Suprapubic skin (tissue), 4 donors: Measurements from ENCODE around the gene MCAM. TPM values are rescaled to one million over a fixed set of nuclear protein-coding genes. Genes with fewer than 3 reads are reported as not detected.

Experiments
- DNase-seq, 2 donors: peaks; one replicate each; pipeline ENCODE4 v3.0.0-alpha.2; 2019; ENCODE audit warnings: low spot score in 2 of 2
- H3K27ac ChIP-seq: fragments of 200-600 bp; sonication (generic); one replicate; pipeline ENCODE4 v1.5.1; 2019
- H3K27me3 ChIP-seq: fragments of 200-600 bp; sonication (generic); one replicate; pipeline ENCODE4 v1.5.1; 2019
- H3K36me3 ChIP-seq: fragments of 200-600 bp; sonication (generic); one replicate; pipeline ENCODE4 v1.5.1; 2019
- H3K4me1 ChIP-seq: fragments of 200-600 bp; sonication (generic); one replicate; pipeline ENCODE4 v1.5.1; 2019
- H3K4me3 ChIP-seq: fragments of 200-600 bp; sonication (generic); one replicate; pipeline ENCODE4 v1.5.1; 2019; ENCODE audit warnings: mild to moderate bottlenecking
- H3K9me3 ChIP-seq: fragments of 200-600 bp; sonication (generic); one replicate; pipeline ENCODE4 v1.5.1; 2019
- EP300 ChIP-seq: sonication (generic); formaldehyde crosslinking; IDR thresholded peaks from one replicate; pipeline ENCODE4 v1.6.1; 2017; ENCODE audit warnings: antibody characterized with exemption
- POLR2A ChIP-seq, 2 donors: fragments of 450-650 bp; IDR thresholded peaks; one replicate each; pipeline ENCODE4 v1.6.1; 2017; ENCODE audit warnings: antibody characterized with exemption in 2 of 2, mild to moderate bottlenecking in 2 of 2, moderate library complexity in 2 of 2
- POLR2AphosphoS5 ChIP-seq, 3 donors: sonication (generic); formaldehyde crosslinking; IDR thresholded peaks; one replicate each; pipeline ENCODE4 v1.6.1; 2017; ENCODE audit warnings: antibody characterized with exemption in 3 of 3
- WGBS: methylation state at CpG from one replicate; pipeline ENCODE4 v1.1.5; 2018; 5-methylcytosine and 5-hydroxymethylcytosine counted together
- total RNA-seq, 4 donors: library from RNA; depleted of rRNA; stranded (reverse); fragments of >200 nt; gene quantifications; one replicate each; pipeline ENCODE4 v1.1.0, GENCODE V29; 2016
- TF ChIP-seq, protein P1 (sequence below), 2 donors: fragments of 200-600 bp in 1 of 2; fragments of 450-650 bp in 1 of 2; sonication (generic) in 1 of 2; IDR thresholded peaks; one replicate each; pipeline ENCODE4 v1.5.1; 2016 to 2019; ENCODE audit warnings: antibody characterized with exemption in 2 of 2, mild to moderate bottlenecking in 1 of 2, moderate library complexity in 1 of 2

Gene MCAM
- total RNA-seq, 4 donors from 2014 or later, result 104 to 163 (median 124) TPM

- H3K27me3 ChIP-seq, result no peaks in the 10 kb centered on the region
- WGBS, result 80% methylated on average over 9 of the region's 9 CpGs
- TF ChIP-seq POLR2A (IDR thresholded peaks at IDR 0.05), result no peak
- TF ChIP-seq, protein P1, sequence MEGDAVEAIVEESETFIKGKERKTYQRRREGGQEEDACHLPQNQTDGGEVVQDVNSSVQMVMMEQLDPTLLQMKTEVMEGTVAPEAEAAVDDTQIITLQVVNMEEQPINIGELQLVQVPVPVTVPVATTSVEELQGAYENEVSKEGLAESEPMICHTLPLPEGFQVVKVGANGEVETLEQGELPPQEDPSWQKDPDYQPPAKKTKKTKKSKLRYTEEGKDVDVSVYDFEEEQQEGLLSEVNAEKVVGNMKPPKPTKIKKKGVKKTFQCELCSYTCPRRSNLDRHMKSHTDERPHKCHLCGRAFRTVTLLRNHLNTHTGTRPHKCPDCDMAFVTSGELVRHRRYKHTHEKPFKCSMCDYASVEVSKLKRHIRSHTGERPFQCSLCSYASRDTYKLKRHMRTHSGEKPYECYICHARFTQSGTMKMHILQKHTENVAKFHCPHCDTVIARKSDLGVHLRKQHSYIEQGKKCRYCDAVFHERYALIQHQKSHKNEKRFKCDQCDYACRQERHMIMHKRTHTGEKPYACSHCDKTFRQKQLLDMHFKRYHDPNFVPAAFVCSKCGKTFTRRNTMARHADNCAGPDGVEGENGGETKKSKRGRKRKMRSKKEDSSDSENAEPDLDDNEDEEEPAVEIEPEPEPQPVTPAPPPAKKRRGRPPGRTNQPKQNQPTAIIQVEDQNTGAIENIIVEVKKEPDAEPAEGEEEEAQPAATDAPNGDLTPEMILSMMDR (IDR thresholded peaks at IDR 0.05), result peak in 1 of 2 donors; percentile 23
- H3K4me1 ChIP-seq, result no peaks in the 10 kb centered on the region
- no peaks in the 10 kb centered on the region for H3K9me3 ChIP-seq
- H3K27ac ChIP-seq, result no peak overlapping the region
- no peak for DNase-seq
- H3K4me3 ChIP-seq, result no peak overlapping the region
- H3K36me3 ChIP-seq, result peaks cover 46% of the 10 kb centered on the region
Observed at GRCh38 chr11:119284344-119285157, 32.4 kb downstream of the MCAM start.

- H3K4me1 ChIP-seq, result no peaks in the 10 kb centered on the region
- no peak for TF ChIP-seq EP300
- no peak for TF ChIP-seq POLR2A (IDR thresholded peaks at IDR 0.05)
- TF ChIP-seq POLR2AphosphoS5 (IDR thresholded peaks at IDR 0.05), result no peak
- TF ChIP-seq, protein P1 (IDR thresholded peaks at IDR 0.05), result no peak
- no peaks in the 10 kb centered on the region for H3K27me3 ChIP-seq
- no peak overlapping the region for H3K27ac ChIP-seq
- H3K4me3 ChIP-seq, result no peak overlapping the region
- H3K9me3 ChIP-seq, result no peaks in the 10 kb centered on the region
- H3K36me3 ChIP-seq, result peaks cover 50% of the 10 kb centered on the region
- 91% methylated on average over 7 of the region's 7 CpGs for WGBS
- DNase-seq, result no peak
Observed at GRCh38 chr11:119282495-119282894, 34.4 kb downstream of the MCAM start.

- Histone ChIP-seq H3K36me3 (peaks cover 65% of the 10 kb centered on the region), H3K27ac (no peak overlapping the region), H3K9me3 (no peaks in the 10 kb centered on the region), H3K27me3 (no peaks in the 10 kb centered on the region), H3K4me1 (no peaks in the 10 kb centered on the region), H3K4me3 (no peak overlapping the region)
- WGBS, result 95% methylated on average over 1 of the region's 1 CpG
- TF ChIP-seq, protein P1 (IDR thresholded peaks at IDR 0.05), result no peak
- TF ChIP-seq EP300, result no peak
- TF ChIP-seq POLR2AphosphoS5 (IDR thresholded peaks at IDR 0.05), result no peak
- TF ChIP-seq POLR2A (IDR thresholded peaks at IDR 0.05), result no peak
- DNase-seq, result no peak
Observed at GRCh38 chr11:119277660-119278059, 39.3 kb downstream of the MCAM start.

DNA sequence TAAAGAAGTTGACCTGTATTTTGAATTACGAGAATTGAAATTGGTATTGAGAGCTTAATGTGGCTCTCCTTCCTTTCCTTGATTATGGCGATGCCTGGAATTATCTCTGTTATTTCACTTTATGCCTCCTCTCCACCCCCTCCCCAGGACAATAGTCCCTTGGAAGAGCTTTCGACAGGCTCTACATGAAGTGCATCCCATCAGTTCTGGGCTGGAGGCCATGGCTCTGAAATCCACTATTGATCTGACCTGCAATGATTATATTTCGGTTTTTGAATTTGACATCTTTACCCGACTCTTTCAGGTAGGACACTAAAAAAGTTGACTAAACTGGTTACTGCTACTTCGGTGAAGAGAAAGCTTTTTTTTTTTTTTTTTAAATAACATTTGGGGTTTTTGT, 43.2 kb downstream of the MCAM start:
- H3K27ac ChIP-seq, result no peak overlapping the region
- no peaks in the 10 kb centered on the region for H3K27me3 ChIP-seq
- H3K9me3 ChIP-seq, result no peaks in the 10 kb centered on the region
- DNase-seq, result no peak
- TF ChIP-seq POLR2AphosphoS5 (IDR thresholded peaks at IDR 0.05) (no peak), EP300 (no peak), POLR2A (IDR thresholded peaks at IDR 0.05) (no peak)
- TF ChIP-seq, protein P1 (IDR thresholded peaks at IDR 0.05), result no peak
- no peaks in the 10 kb centered on the region for H3K4me1 ChIP-seq
- H3K4me3 ChIP-seq, result no peak overlapping the region
- 93% methylated on average over 6 of the region's 6 CpGs for WGBS
- peaks cover 50% of the 10 kb centered on the region for H3K36me3 ChIP-seq

DNA sequence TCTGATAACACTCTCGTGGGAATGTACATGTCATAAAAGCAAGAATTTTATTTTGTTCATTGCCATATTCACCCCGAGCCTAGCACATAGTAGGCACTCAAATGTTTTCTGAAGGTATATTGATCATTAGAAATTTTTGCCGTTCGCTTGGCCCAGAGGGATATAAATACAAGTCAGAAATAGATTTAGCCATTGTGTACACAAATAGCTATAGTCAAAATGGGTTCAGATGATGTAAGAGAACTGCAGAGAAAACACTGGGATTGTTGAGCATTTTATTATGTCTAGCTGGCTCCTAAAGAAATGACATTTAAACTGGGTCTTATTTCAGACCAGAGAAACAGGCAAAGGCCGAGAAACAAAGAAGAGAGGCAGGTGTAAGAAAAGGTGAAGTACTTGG, 49.3 kb downstream of the MCAM start:
- TF ChIP-seq, protein P1 (IDR thresholded peaks at IDR 0.05), result no peak
- TF ChIP-seq EP300 (no peak), POLR2A (IDR thresholded peaks at IDR 0.05) (no peak), POLR2AphosphoS5 (IDR thresholded peaks at IDR 0.05) (no peak)
- H3K9me3 ChIP-seq, result no peaks in the 10 kb centered on the region
- WGBS, result 81% methylated on average over 5 of the region's 5 CpGs

More for the DNA sequence above, 49.3 kb downstream of the MCAM start:
- Histone ChIP-seq H3K4me3 (no peak overlapping the region), H3K27ac (no peak overlapping the region), H3K27me3 (no peaks in the 10 kb centered on the region), H3K4me1 (peaks cover 4% of the 10 kb centered on the region), H3K36me3 (peaks cover 5% of the 10 kb centered on the region)
- DNase-seq, result no peak
